ENCODE results near the gene BUB1.
"Not testable (repeated sequence)": the region's sequence is repeated elsewhere in the genome, so short reads cannot be mapped to it uniquely, and the experiment has no call there.

The BUB1 gene

GRCh38 chr2:110589677-110590330 is 88.1 kb downstream of the BUB1 start:
- not testable (repeated sequence) for DNase-seq

- not testable (repeated sequence) for DNase-seq
These were observed 89.3 kb downstream of the BUB1 start for GRCh38 chr2:110588520-110588919.

Data from EL (cell line).